Lower leg skin (tissue), 3 donors: ENCODE measurements around the gene TMEM89.

Experiments
- CTCF ChIP-seq, 3 donors: fragments of 450-650 bp; IDR thresholded peaks; one replicate each; pipeline ENCODE4 v1.5.1; 2016; ENCODE audit warnings: antibody characterized with exemption in 3 of 3, mild to moderate bottlenecking in 3 of 3, moderate library complexity in 2 of 3
- POLR2A ChIP-seq, 2 donors: fragments of 450-650 bp; IDR thresholded peaks; one replicate each; pipeline ENCODE4 v1.6.1; 2016 to 2017; ENCODE audit warnings: antibody characterized with exemption in 2 of 2, mild to moderate bottlenecking in 1 of 2, moderate library complexity in 1 of 2

GRCh38 chr3:48633743-48634142, 12.2 kb upstream of the TMEM89 start:
- TF ChIP-seq POLR2A (IDR thresholded peaks at IDR 0.05) (no peak), CTCF (IDR thresholded peaks at IDR 0.05) (no peak)
